GM12878 (cell line): Measurements from ENCODE around the gene SPHK1.

Experiments used
- CBX3 ChIP-seq: fragments of 200-600 bp; sonication (generic); IDR thresholded peaks from 2 replicates; pipeline ENCODE4 v1.6.1; 2016; ENCODE audit warnings: low read depth, borderline replicate concordance
- EED ChIP-seq: sonication (generic); IDR thresholded peaks from 2 replicates; pipeline ENCODE4 v1.6.1; 2016; ENCODE audit warnings: antibody characterized with exemption, low read depth
- EZH2 ChIP-seq: IDR thresholded peaks from 2 replicates; pipeline ENCODE4 v1.6.1; 2012; ENCODE audit warnings: low read depth, mild to moderate bottlenecking, control low read depth, inconsistent platforms, low read length, borderline replicate concordance; ENCODE audit not compliant: control insufficient read depth
- FOXM1 ChIP-seq: IDR thresholded peaks from 2 replicates; pipeline ENCODE4 v1.6.1; 2012; ENCODE audit warnings: low read depth, mild to moderate bottlenecking, inconsistent platforms, low read length, moderate library complexity
- GABPA ChIP-seq: IDR thresholded peaks from 2 replicates; pipeline ENCODE4 v1.6.1; 2014; ENCODE audit warnings: antibody characterized with exemption, low read depth, mild to moderate bottlenecking, inconsistent platforms
- HDGF ChIP-seq: fragments of 450-650 bp; IDR thresholded peaks from 2 replicates; pipeline ENCODE4 v1.6.1; 2016; ENCODE audit warnings: antibody characterized with exemption
- NR2F1 ChIP-seq: fragments of 450-650 bp; conservative IDR thresholded peaks from 2 replicates; pipeline ENCODE4 v1.6.1; 2017; ENCODE audit warnings: mild to moderate bottlenecking
- POLR2A ChIP-seq: IDR thresholded peaks from 2 replicates; pipeline ENCODE4 v1.6.1; 2011; ENCODE audit warnings: low read depth, mild to moderate bottlenecking, low read length
- POU2F2 ChIP-seq: IDR thresholded peaks from 3 replicates; pipeline ENCODE4 v1.6.1; 2011; ENCODE audit warnings: low read depth, mild to moderate bottlenecking, low read length, borderline replicate concordance
- TAF1 ChIP-seq: IDR thresholded peaks from 2 replicates; pipeline ENCODE4 v1.6.1; 2011; ENCODE audit warnings: mild to moderate bottlenecking, low read depth, low read length, borderline replicate concordance
- TF ChIP-seq, protein P1 (sequence below): IDR thresholded peaks from 2 replicates; pipeline ENCODE4 v1.6.1; 2011; ENCODE audit warnings: mild to moderate bottlenecking, low read depth, low read length, moderate library complexity; ENCODE audit not compliant: insufficient replicate concordance
- TF ChIP-seq, protein P2 (sequence below), 3 experiments: IDR thresholded peaks in 2 of 3; conservative IDR thresholded peaks in 1 of 3; 2 replicates each; pipeline ENCODE4 v1.5.1; 2011; ENCODE audit warnings: low read depth in 3 of 3, low read length in 3 of 3, mild to moderate bottlenecking in 3 of 3, control low read depth in 2 of 3, moderate library complexity in 2 of 3, inconsistent platforms in 1 of 3, mixed read lengths in 1 of 3; ENCODE audit not compliant: control insufficient read depth in 2 of 3, insufficient read depth in 1 of 3; ENCODE audit errors: extremely low read depth in 1 of 3
- TF ChIP-seq, protein P3 (sequence below): fragments of 450-650 bp; IDR thresholded peaks from 2 replicates; pipeline ENCODE4 v1.6.1; 2016; ENCODE audit warnings: mild to moderate bottlenecking, moderate library complexity, borderline replicate concordance

DNA sequence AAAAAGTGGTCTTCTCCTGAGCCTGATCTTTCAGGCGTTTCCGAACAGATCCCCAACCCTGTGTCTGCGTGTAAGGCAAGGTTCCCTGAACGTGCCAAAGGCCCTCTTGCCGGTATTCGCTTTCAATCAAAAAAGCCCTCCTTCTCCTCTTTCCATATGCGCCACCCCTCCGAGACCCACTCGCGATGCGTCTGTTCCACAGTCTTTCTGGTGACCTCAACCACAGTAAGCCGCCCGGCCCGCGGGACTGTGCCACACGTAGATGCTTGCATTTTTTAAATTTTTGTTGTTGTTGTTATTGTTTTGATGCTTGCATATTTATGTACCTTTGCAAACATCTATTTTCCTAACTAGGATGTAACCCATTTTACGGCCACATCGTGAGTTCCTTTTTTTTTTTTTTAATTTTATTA is 30.1 kb upstream of the SPHK1 start:
- TF ChIP-seq, protein P1, sequence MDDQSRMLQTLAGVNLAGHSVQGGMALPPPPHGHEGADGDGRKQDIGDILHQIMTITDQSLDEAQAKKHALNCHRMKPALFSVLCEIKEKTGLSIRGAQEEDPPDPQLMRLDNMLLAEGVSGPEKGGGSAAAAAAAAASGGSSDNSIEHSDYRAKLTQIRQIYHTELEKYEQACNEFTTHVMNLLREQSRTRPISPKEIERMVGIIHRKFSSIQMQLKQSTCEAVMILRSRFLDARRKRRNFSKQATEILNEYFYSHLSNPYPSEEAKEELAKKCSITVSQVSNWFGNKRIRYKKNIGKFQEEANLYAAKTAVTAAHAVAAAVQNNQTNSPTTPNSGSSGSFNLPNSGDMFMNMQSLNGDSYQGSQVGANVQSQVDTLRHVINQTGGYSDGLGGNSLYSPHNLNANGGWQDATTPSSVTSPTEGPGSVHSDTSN = no peak
- TF ChIP-seq EED (no peak), EZH2 (no peak), POLR2A (no peak), HDGF (no peak), NR2F1 (no peak), CBX3 (no peak), TAF1 (no peak), FOXM1 (no peak), GABPA (no peak), POU2F2 (no peak)
- TF ChIP-seq, protein P2, sequence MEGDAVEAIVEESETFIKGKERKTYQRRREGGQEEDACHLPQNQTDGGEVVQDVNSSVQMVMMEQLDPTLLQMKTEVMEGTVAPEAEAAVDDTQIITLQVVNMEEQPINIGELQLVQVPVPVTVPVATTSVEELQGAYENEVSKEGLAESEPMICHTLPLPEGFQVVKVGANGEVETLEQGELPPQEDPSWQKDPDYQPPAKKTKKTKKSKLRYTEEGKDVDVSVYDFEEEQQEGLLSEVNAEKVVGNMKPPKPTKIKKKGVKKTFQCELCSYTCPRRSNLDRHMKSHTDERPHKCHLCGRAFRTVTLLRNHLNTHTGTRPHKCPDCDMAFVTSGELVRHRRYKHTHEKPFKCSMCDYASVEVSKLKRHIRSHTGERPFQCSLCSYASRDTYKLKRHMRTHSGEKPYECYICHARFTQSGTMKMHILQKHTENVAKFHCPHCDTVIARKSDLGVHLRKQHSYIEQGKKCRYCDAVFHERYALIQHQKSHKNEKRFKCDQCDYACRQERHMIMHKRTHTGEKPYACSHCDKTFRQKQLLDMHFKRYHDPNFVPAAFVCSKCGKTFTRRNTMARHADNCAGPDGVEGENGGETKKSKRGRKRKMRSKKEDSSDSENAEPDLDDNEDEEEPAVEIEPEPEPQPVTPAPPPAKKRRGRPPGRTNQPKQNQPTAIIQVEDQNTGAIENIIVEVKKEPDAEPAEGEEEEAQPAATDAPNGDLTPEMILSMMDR (IDR thresholded peaks at IDR 0.05 in 2 of 3, conservative IDR thresholded peaks at IDR 0.05 in 1 of 3; ENCODE audit: control insufficient read depth in 2 of 3, extremely low read depth in 1 of 3, insufficient read depth in 1 of 3, low read depth in 3 of 3, low read length in 3 of 3) = no peak
- TF ChIP-seq, protein P3, sequence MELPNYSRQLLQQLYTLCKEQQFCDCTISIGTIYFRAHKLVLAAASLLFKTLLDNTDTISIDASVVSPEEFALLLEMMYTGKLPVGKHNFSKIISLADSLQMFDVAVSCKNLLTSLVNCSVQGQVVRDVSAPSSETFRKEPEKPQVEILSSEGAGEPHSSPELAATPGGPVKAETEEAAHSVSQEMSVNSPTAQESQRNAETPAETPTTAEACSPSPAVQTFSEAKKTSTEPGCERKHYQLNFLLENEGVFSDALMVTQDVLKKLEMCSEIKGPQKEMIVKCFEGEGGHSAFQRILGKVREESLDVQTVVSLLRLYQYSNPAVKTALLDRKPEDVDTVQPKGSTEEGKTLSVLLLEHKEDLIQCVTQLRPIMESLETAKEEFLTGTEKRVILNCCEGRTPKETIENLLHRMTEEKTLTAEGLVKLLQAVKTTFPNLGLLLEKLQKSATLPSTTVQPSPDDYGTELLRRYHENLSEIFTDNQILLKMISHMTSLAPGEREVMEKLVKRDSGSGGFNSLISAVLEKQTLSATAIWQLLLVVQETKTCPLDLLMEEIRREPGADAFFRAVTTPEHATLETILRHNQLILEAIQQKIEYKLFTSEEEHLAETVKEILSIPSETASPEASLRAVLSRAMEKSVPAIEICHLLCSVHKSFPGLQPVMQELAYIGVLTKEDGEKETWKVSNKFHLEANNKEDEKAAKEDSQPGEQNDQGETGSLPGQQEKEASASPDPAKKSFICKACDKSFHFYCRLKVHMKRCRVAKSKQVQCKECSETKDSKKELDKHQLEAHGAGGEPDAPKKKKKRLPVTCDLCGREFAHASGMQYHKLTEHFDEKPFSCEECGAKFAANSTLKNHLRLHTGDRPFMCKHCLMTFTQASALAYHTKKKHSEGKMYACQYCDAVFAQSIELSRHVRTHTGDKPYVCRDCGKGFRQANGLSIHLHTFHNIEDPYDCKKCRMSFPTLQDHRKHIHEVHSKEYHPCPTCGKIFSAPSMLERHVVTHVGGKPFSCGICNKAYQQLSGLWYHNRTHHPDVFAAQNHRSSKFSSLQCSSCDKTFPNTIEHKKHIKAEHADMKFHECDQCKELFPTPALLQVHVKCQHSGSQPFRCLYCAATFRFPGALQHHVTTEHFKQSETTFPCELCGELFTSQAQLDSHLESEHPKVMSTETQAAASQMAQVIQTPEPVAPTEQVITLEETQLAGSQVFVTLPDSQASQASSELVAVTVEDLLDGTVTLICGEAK = no peak
